CD14-positive monocyte (primary cell): ENCODE results near the gene SV2B. TPM values are rescaled to one million over a fixed set of nuclear protein-coding genes. Genes with fewer than 3 reads are reported as not detected.
A peak's percentile ranks its signal among the peaks of the same experiment; 100 is the strongest.

Experiments
- DNase-seq, 3 donors: peaks; one replicate each; pipeline ENCODE4 v3.0.0-alpha.2; 2011 to 2022
- H2AFZ ChIP-seq: 2 replicates; pipeline ENCODE4 v1.6.0; 2012; ENCODE audit warnings: mild to moderate bottlenecking, low read depth, low read length, inconsistent platforms; ENCODE audit not compliant: insufficient read depth, poor library complexity, severe bottlenecking
- H3K27ac ChIP-seq, 2 donors: 1 replicate in 1 of 2; 2 replicates in 1 of 2; pipeline ENCODE4 v1.5.1; 2012 to 2013; ENCODE audit warnings: low read length in 2 of 2, control low read depth in 1 of 2, inconsistent platforms in 1 of 2, low read depth in 1 of 2, mild to moderate bottlenecking in 1 of 2
- H3K27me3 ChIP-seq, 2 donors: one replicate each; pipeline versions ENCODE4 v1.6.0 to v1.6.1; 2011 to 2013; ENCODE audit warnings: low read length in 2 of 2; ENCODE audit not compliant: control insufficient read depth in 2 of 2, insufficient read depth in 2 of 2
- H3K36me3 ChIP-seq, 2 donors: replicated peaks in 1 of 2; 1 replicate in 1 of 2; 2 replicates in 1 of 2; pipeline versions ENCODE4 v1.5.1 to v1.6.1; 2012 to 2013; ENCODE audit warnings: low read length in 2 of 2, control low read depth in 1 of 2, inconsistent platforms in 1 of 2, mild to moderate bottlenecking in 1 of 2; ENCODE audit not compliant: insufficient read depth in 2 of 2, control insufficient read depth in 1 of 2
- H3K4me1 ChIP-seq, 2 donors: 1 replicate in 1 of 2; 2 replicates in 1 of 2; pipeline versions ENCODE4 v1.5.1 to v1.6.1; 2012 to 2013; ENCODE audit warnings: low read length in 2 of 2, control low read depth in 1 of 2, inconsistent platforms in 1 of 2, mild to moderate bottlenecking in 1 of 2, moderate library complexity in 1 of 2; ENCODE audit not compliant: insufficient read depth in 2 of 2, control insufficient read depth in 1 of 2
- H3K4me2 ChIP-seq: replicated peaks from 2 replicates; pipeline ENCODE3; 2012; ENCODE audit warnings: low read length, moderate library complexity, mild to moderate bottlenecking; ENCODE audit not compliant: poor library complexity, severe bottlenecking; ENCODE audit errors: extremely low read depth
- H3K4me3 ChIP-seq, 3 experiments: fragments of 200-600 bp in 1 of 3; sonication (generic) in 1 of 3; replicated peaks in 1 of 3; 1 replicate in 2 of 3; 2 replicates in 1 of 3; pipeline ENCODE4 v1.5.1; 2011 to 2013; ENCODE audit warnings: low read length in 3 of 3, mild to moderate bottlenecking in 3 of 3, control low read depth in 2 of 3, low read depth in 2 of 3, inconsistent platforms in 1 of 3, moderate library complexity in 1 of 3
- H3K79me2 ChIP-seq: 2 replicates; pipeline ENCODE4 v1.6.0; 2012; ENCODE audit warnings: mild to moderate bottlenecking, control low read depth, inconsistent platforms, low read length, moderate library complexity; ENCODE audit not compliant: insufficient read depth
- H3K9ac ChIP-seq: 2 replicates; pipeline ENCODE4 v1.6.0; 2017; ENCODE audit warnings: low read length, mild to moderate bottlenecking; ENCODE audit not compliant: insufficient read depth, poor library complexity, severe bottlenecking
- H3K9me3 ChIP-seq, 2 donors: replicated peaks in 1 of 2; 1 replicate in 1 of 2; 2 replicates in 1 of 2; pipeline versions ENCODE4 v1.5.1 to v1.6.1; 2012 to 2013; ENCODE audit warnings: low read length in 2 of 2, control low read depth in 1 of 2; ENCODE audit not compliant: control insufficient read depth in 1 of 2, insufficient read depth in 1 of 2
- H4K20me1 ChIP-seq: 2 replicates; pipeline ENCODE4 v1.6.0; 2012; ENCODE audit warnings: mild to moderate bottlenecking, low read length, control low read depth, moderate library complexity; ENCODE audit not compliant: insufficient read depth
- H3K27ac Mint-ChIP-seq, 7 donors: one replicate each; pipeline ENCODE4 v1.8.0; 2020; ENCODE audit warnings: mild to moderate bottlenecking in 7 of 7, mixed read lengths in 7 of 7, moderate library complexity in 6 of 7, inconsistent platforms in 2 of 7
- H3K27me3 Mint-ChIP-seq, 3 donors: one replicate each; pipeline ENCODE4 v1.8.0; 2021 to 2022; ENCODE audit warnings: low read depth in 3 of 3, mild to moderate bottlenecking in 3 of 3, mixed read lengths in 3 of 3, moderate library complexity in 3 of 3, inconsistent platforms in 1 of 3
- H3K36me3 Mint-ChIP-seq, 2 donors: one replicate each; pipeline ENCODE4 v1.8.0; 2020; ENCODE audit warnings: mixed read lengths in 2 of 2, inconsistent platforms in 1 of 2, mild to moderate bottlenecking in 1 of 2
- H3K4me1 Mint-ChIP-seq: one replicate; pipeline ENCODE4 v1.8.0; 2020; ENCODE audit warnings: mild to moderate bottlenecking, mixed read lengths
- H3K4me3 Mint-ChIP-seq, 2 donors: one replicate each; pipeline ENCODE4 v1.8.0; 2020; ENCODE audit warnings: mild to moderate bottlenecking in 2 of 2, mixed read lengths in 2 of 2, moderate library complexity in 1 of 2
- H3K9me3 Mint-ChIP-seq, 7 donors: one replicate each; pipeline ENCODE4 v1.8.0; 2020 to 2022; ENCODE audit warnings: mixed read lengths in 7 of 7, mild to moderate bottlenecking in 6 of 7, moderate library complexity in 6 of 7, inconsistent platforms in 2 of 7
- CTCF ChIP-seq: fragments of 200-600 bp; IDR thresholded peaks from one replicate; pipeline ENCODE4 v1.8.0; 2022; ENCODE audit warnings: antibody characterized with exemption, mild to moderate bottlenecking
- WGBS: methylation state at CpG from one replicate; pipeline ENCODE4 v1.1.5; 2013; ENCODE audit warnings: missing lambda C conversion rate; ENCODE audit not compliant: insufficient coverage; 5-methylcytosine and 5-hydroxymethylcytosine counted together
- intact Hi-C, 2 donors: fragments of 100-400 bp; cut with micrococcal nuclease; formaldehyde crosslinking; loops; one replicate each; pipeline versions ENCODE4 v1.15.0 to v1.15.1; 2023
- polyA plus RNA-seq, 3 donors: library from polyadenylated mRNA; depleted of rRNA in 1 of 3; unstranded in 2 of 3; stranded (reverse) in 1 of 3; fragments of 300-500 nt in 2 of 3; fragments of >200 nt in 1 of 3; fragmentation: Illumina TruSeq in 2 of 3; gene quantifications; 1 replicate in 2 of 3; 2 replicates in 1 of 3; pipeline ENCODE4 v1.2.3, GENCODE V29; 2012 to 2021

Gene SV2B
- polyA plus RNA-seq, 3 donors: not detected

DNA sequence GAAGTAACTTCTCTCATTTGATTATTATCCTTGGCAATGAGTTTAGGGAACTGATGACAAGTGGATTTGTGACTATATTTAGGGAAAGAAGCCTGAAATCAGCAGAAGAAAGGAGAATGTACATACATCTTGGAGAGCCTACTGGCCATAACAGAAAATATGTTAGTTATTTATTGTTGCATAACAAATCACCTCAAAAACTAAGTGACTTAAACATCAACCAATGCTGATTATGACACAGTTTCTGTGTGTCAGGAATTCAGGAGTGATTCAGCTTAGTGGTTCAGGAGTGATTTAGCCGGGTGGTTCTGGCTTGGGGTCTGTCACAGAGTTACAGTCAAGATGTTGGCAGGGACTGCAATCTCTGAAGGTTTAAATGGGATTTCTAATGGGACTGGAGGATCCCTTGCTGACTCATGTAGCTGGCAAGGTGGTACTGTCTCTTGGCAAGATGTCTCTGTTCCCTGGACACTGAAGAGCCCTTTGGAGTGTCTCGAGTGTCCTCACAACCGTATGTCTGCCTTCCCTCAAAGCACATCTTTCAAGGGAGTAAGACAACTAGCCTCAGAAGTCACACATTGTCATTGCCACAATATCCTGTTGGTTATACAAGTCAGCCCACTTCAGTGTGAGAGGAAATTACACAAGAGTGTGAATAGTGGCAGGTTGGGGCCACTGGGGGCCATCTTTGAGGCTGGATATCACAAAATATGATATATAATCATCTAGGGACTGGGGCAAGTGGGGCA, 248.9 kb downstream of the SV2B start:
- no peak for DNase-seq
- Histone ChIP-seq H3K27ac (no peak overlapping the region), H3K4me1 (peaks cover 14% of the 10 kb centered on the region in 2 donors), H3K4me3 (peak overlapping the region in 1 of 3 experiments; percentile 6), H3K9me3 (no peaks in the 10 kb centered on the region), H4K20me1 (no peaks in the 10 kb centered on the region), H2AFZ (no peak overlapping the region), H3K79me2 (no peaks in the 10 kb centered on the region), H3K4me2 (peak overlapping the region; percentile 23), H3K36me3 (no peaks in the 10 kb centered on the region), H3K9ac (no peak overlapping the region), H3K27me3 (no peaks in the 10 kb centered on the region)
- H3K4me1 Mint-ChIP-seq: peaks cover 16% of the 10 kb centered on the region
- peaks cover 0 to 8% (median 0%) of the 10 kb centered on the region in 7 donors for H3K9me3 Mint-ChIP-seq
- no peak overlapping the region for H3K27ac Mint-ChIP-seq
- intact Hi-C loops: no loop called here
- no peak for TF ChIP-seq CTCF
- H3K27me3 Mint-ChIP-seq: peaks cover 0 to 2% (median 2%) of the 10 kb centered on the region in 3 donors
- H3K4me3 Mint-ChIP-seq: peak overlapping the region in 1 of 2 donors; percentile 61
- WGBS: 0% methylated on average over 1 of the region's 3 CpGs
- H3K36me3 Mint-ChIP-seq: no peaks in the 10 kb centered on the region

Other genes with a start within 250 kb of the SV2B start
- gene FURIN, start 231.7 kb upstream of the SV2B start, polyA plus RNA-seq: 10 to 100 TPM in 2 of 3 donors, 1 to 10 TPM in 1; 6.5 to 47.3 (median 14.3) TPM
- 100 to 1,000 TPM; 140 to 260 (median 157) TPM for gene FES, start 215.8 kb upstream of the SV2B start, polyA plus RNA-seq
- gene MAN2A2, start 197.0 kb upstream of the SV2B start, polyA plus RNA-seq: 100 to 1,000 TPM in 1 of 3 donors, 1 to 10 TPM in 2; 6.6 to 318 (median 7.3) TPM
- gene HDDC3, start 167.7 kb upstream of the SV2B start, polyA plus RNA-seq: 10 to 100 TPM; 11.6 to 19.7 (median 14.8) TPM
- 10 to 100 TPM; 29.3 to 42.6 (median 30.4) TPM for gene UNC45A, start 165.0 kb upstream of the SV2B start, polyA plus RNA-seq
- 1 to 10 TPM; 1.2 to 2.8 (median 1.5) TPM for gene RCCD1, start 145.4 kb upstream of the SV2B start, polyA plus RNA-seq
- gene PRC1, start 105.7 kb upstream of the SV2B start, polyA plus RNA-seq: 1 to 10 TPM; 1.6 to 6.9 (median 2.0) TPM
- 10 to 100 TPM in 1 of 3 donors, 1 to 10 TPM in 2; 4.0 to 16.9 (median 4.8) TPM for gene VPS33B, start 77.7 kb upstream of the SV2B start, polyA plus RNA-seq